ENCODE results near the gene SLC9A9.

GRCh38 chr3:143419611-143420010 lies 428.7 kb downstream of the SLC9A9 start:
- TF ChIP-seq RFX5 (IDR thresholded peaks at IDR 0.05; ENCODE audit: low read depth, low read length): no peak
- TF ChIP-seq HCFC1 (IDR thresholded peaks at IDR 0.05; ENCODE audit: low read length): no peak
- no peak for TF ChIP-seq SMC3 (IDR thresholded peaks at IDR 0.05; ENCODE audit: borderline replicate concordance, low read length)
